Activated T-cell treated with anti-CD3 and anti-CD28 coated beads for 48 hours (primary cell): ENCODE measurements around the gene SNHG17.

ENCODE experiments used
- DNase-seq: peaks from one replicate; pipeline ENCODE4 v3.0.0-alpha.2; 2020; ENCODE audit warnings: low read depth

Gene SNHG17

DNA sequence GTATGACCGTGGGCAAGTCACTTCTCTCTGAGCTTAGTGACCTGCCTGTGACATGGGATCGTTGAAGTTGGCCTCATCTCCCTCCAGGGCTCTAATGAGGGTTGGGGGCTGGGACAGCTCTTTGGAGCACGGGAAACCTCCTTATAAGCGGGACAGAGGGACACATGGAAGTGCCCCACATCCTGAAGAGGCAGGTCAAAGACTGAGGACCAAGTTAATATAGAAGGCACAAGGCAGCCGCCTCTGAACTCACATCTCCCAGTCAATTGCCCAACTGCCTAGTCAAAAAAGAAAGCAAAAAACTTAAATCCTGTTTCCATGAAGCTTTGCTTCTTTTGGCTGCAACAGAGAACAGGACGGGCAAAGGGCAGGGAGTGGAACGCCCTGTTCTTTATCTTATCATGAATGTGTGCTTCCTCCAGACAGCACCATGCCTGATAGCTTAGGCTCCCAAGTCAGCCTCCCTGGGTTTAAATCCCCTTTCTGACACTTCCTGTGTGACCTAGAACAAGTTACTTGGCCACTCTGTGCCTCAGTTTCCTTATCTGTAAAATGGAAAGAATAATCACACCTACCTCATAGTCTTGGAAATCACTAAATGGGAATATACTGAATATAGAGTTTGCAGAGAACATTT lies 61.8 kb downstream of the SNHG17 start:
- DNase-seq, result no peak

DNA sequence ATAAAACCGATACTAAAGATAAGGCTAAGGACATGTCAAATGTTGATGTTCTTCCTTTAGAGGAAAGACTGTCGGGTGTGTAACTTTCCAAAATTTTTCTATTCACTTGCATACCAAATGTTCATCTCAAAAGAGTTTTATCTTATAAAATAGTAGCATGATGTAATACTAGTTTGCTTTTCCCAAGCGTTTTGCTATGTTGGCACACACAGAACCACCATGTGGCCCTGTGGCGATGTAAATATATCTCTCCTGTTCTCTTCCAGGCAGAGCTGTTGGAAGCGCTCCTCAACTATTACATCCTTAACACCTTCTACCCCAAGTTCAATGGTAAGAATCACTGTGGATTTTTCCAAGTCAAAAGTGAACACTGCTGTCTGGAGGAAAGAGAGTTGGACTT lies 62.3 kb downstream of the SNHG17 start:
- no peak for DNase-seq
